GM19023 (cell line): Measurements from ENCODE around the gene ATXN7L1.
"Not testable (repeated sequence)": the region's sequence is repeated elsewhere in the genome, so short reads cannot be mapped to it uniquely, and the experiment has no call there.

Experiments used
- ATAC-seq: cut with Tn5 transposase; IDR thresholded peaks from one replicate; pipeline ENCODE4 v1.9.1; 2021; ENCODE audit warnings: mild to moderate bottlenecking, moderate library complexity; ENCODE audit not compliant: unreplicated experiment

ATXN7L1 gene

DNA sequence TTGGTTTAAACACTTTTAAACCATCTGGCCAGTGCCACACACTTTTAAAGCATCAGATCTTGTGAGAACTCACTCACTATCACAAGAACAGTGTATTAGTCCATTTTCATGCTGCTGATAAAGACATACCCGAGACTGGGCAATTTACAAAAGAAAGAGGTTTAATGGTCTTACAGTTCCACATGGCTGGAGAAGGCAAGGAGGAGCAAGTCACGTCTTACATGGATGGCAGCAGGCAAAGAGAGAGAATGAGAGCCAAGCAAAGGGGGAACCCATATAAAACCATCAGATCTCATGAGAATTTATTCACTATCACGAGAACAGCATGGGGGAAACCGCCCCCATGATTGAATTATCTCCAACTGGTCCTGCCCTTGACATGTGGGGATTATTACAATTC, 165.7 kb downstream of the ATXN7L1 start:
- ATAC-seq = not testable (repeated sequence)

- no peak for ATAC-seq
Observed at GRCh38 chr7:105708763-105709080, 167.7 kb downstream of the ATXN7L1 start.

- ATAC-seq = no peak
Observed at GRCh38 chr7:105707967-105708762, 168.2 kb downstream of the ATXN7L1 start.

- no peak for ATAC-seq
Observed at GRCh38 chr7:105707381-105707780, 169.0 kb downstream of the ATXN7L1 start.

DNA sequence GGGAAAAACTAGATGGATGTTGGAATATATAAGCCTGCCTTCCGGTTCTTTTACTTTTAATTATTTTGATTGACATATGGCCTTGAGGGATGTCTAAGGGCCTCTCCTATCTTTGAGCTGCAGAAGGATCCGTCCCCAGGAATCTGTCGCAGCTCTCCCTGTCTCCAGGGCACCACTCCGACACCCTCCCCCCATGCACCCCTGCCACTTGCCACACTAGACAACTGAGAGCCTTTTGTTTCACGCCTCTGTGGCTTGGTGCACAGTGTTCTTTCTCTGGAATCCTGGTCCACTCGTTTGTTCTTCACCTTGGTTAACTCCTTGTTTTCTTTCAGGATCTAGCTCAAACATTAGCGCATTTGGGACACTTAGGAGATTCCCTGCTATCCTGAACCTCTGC, 171.0 kb downstream of the ATXN7L1 start:
- ATAC-seq = no peak

- ATAC-seq = no peak
Observed at GRCh38 chr7:105703207-105703930, 173.0 kb downstream of the ATXN7L1 start.

DNA sequence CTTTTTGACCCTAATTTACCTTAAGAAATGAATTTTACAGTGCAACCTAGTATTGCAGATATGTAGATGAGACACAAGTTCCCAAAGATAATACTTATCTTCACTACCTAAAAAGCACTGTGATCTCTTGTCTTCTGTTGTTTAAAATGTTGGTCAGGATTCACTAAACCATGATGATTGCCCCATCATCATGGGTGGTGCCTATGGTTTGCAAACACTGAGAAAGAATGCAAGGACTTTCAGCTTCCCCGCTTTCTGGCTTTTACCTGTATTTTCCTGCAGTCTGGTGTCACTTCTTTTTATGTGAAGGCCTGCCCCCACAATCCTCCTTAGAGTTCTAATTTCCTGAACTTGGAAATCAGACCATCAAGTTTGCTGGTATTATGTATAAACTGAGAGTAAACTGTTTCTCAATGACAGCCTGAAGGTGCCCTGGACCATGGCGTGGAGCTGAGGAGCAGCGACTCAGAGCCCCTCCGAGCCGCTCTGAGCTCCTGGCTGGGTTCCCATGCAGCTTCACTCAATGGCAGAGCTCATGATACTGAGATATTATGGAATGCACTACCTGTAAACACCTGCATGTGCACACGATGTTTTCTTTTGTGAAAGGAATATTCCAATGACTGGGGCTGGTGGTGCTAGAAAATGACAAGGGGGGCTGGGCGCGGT, 176.7 kb downstream of the ATXN7L1 start:
- no peak for ATAC-seq

- ATAC-seq = no peak
Observed at GRCh38 chr7:105698531-105698930, 177.9 kb downstream of the ATXN7L1 start.

DNA sequence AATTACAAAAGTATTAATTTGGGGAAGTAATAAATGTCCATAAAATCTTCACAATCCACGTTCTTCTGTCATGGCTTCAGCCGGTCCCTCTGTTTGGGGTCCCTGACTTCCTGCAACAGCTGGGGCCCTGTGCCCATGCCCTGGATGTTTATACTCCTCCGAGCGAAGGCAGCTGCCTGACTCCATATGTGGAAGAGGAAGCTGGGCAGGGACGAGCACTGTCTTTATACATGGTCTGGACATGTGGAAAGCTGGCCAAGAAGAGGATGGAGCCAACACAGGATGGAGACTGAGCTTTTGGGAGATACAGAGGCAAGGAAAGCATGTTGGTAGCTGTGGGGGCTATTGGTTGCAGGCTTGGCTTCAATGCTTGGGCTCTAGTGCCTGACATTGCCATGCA, 178.6 kb downstream of the ATXN7L1 start:
- ATAC-seq = no peak

DNA sequence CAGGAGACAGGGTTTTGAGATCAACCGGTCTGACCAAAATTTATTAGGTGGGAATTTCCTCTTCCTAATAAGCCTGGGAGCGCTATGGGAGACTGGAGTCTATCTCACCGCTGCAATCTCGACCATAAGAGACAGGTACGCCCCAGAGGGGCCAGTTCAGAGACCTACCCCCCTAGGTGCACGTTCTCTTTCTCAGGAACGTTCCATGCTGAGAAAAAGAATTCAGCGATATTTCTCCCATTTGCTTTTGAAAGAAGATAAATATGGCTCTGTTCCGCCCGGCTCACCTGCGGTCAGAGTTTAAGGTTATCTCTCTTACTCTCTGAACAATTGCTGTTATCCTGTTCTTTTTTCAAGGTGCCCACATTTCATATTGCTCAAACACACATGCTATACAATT, 179.2 kb downstream of the ATXN7L1 start:
- not testable (repeated sequence) for ATAC-seq

- no peak for ATAC-seq
Observed at GRCh38 chr7:105693576-105693975, 182.8 kb downstream of the ATXN7L1 start.

GRCh38 chr7:105691680-105692564, 184.5 kb downstream of the ATXN7L1 start:
- ATAC-seq = no peak

DNA sequence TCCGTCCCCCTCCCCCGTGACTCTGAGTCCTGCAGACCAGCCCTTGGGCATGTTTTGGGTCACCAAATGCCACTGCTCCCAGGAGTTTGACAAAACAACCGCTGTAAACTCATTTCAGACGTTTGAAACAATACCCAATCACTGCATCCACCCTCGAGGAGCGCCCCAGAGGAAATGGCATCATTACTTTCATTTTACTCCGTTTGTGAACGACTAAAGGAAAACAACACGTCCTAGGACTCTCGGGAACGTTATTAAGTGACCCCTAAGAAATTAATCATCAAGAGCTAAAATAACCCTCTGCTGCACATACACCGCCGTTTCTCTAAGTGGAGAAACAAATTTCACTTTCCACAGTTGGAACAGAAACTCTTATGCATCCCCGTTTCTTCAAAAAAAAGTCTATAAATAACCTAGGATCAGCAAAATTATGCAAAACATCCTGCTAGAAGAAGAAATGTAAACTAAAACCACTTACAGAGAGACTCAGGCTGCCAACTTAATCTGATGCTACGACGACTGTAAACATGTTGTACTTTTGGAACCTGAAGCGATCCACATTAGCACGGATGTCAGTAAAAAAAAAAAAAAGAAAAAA, 185.2 kb downstream of the ATXN7L1 start:
- no peak for ATAC-seq

DNA sequence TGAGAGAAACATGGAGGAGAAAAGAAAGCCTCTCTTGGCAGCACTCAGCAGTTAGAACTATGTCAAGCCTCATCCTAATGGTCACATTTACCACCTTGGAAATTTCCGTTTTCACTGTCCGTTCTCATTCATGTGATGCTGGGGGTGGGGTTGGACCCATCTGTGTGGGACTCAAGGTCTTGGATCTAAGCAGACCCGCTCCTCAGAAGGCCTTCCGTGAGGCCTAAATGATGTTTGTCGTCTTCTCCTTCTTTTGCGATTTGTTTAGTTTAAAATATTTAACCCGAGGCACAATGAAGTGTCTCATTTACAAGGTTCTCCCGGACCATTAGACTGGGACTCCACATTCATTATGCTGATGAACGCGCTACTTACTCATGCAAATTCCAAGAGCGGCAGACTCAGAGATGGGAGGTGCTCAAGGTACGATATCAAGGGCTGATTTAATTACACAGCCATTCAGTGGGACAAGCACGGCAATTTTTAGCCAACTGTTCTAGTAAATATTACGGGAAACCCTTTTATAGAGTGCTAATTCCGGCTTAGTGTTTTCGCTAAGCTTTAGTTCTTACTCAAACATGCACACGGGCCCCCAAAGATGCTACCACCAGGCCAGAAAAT, 186.0 kb downstream of the ATXN7L1 start:
- no peak for ATAC-seq

- no peak for ATAC-seq
Observed at GRCh38 chr7:105689067-105689819, 187.2 kb downstream of the ATXN7L1 start.

GRCh38 chr7:105688617-105689016, 187.8 kb downstream of the ATXN7L1 start:
- ATAC-seq = no peak

DNA sequence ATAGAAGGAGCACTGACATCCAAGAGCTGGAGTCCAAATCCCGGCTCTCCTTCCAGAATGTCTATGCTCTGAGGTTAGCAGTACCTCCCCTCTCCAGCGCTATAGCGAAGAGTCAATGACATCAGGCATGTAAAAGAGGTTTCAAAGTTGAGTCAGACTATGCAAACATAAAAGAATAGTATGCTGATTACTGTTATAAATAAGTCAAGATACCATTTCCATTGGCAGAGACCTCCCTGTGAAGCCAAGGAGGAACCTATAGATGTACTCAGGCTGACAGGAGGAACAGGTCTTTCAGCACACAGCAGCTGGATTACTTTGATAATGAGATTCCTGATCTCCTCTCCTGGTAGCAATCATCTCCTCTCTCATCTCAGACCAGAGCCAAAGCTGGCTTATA, 191.2 kb downstream of the ATXN7L1 start:
- ATAC-seq = no peak

GRCh38 chr7:105682341-105683060, 193.9 kb downstream of the ATXN7L1 start:
- no peak for ATAC-seq
